ENCODE results near the gene EIF3I. TPM values are rescaled to one million over a fixed set of nuclear protein-coding genes. Genes with fewer than 3 reads are reported as not detected.

EIF3I gene
- total RNA-seq, 2 experiments from 2014 or later = 182 to 207 TPM

- Histone ChIP-seq H3K27ac (ENCODE audit: low read depth, low read length, poor library complexity, severe bottlenecking) (no peak overlapping the region), H2AFZ (ENCODE audit: low read length) (no peak overlapping the region), H3K36me3 (ENCODE audit: insufficient read depth, low read length) (peaks cover 16% of the 10 kb centered on the region), H3K79me2 (ENCODE audit: insufficient read depth, low read depth, low read length) (no peaks in the 10 kb centered on the region), H3K9me3 (ENCODE audit: low read length) (no peaks in the 10 kb centered on the region), H3K4me3 (ENCODE audit: low read depth, low read length, poor library complexity, severe bottlenecking) (no peak overlapping the region), H3K4me1 (ENCODE audit: insufficient read depth, low read length, poor library complexity, severe bottlenecking) (peaks cover 24% of the 10 kb centered on the region), H3K4me2 (ENCODE audit: low read length) (peak overlapping the region; percentile 32; the same call in 1 of the 2 replicates), H4K20me1 (ENCODE audit: insufficient read depth, low read length) (no peaks in the 10 kb centered on the region), H3K9me2 (ENCODE audit: insufficient read depth, low read length) (no peaks in the 10 kb centered on the region)
- DNase-seq (ENCODE audit: low spot score) = no peak
- BruUV-seq (replicated peaks) = TSS peak; percentile 13
- TF ChIP-seq EZH2phosphoT487 (IDR thresholded peaks at IDR 0.05; ENCODE audit: borderline replicate concordance, low read depth, low read length) = no peak
- TF ChIP-seq CTCF (conservative IDR thresholded peaks at IDR 0.05; ENCODE audit: low read length) = no peak
- POLR2A ChIA-PET = no interaction called here
- CTCF ChIA-PET (ENCODE audit: unreplicated experiment) = no interaction called here
- intact Hi-C loops (cut with micrococcal nuclease; ENCODE audit: unreplicated experiment) = no loop called here
Observed at GRCh38 chr1:32208469-32208868, 13.7 kb upstream of the EIF3I start.

GRCh38 chr1:32208891-32209328 lies 13.3 kb upstream of the EIF3I start, which contains the start of gene DCDC2B:
Gene DCDC2B (plus strand): TSS chr1:32209089. CDS start chr1:32209094, 5 bp downstream.
- Histone ChIP-seq H4K20me1 (ENCODE audit: insufficient read depth, low read length) (no peaks in the 10 kb centered on the region), H3K27ac (ENCODE audit: low read depth, low read length, poor library complexity, severe bottlenecking) (no peak within 1 kb of the TSS), H3K36me3 (ENCODE audit: insufficient read depth, low read length) (peaks cover 16% of the 10 kb centered on the region), H2AFZ (ENCODE audit: low read length) (no peak within 1 kb of the TSS), H3K4me1 (ENCODE audit: insufficient read depth, low read length, poor library complexity, severe bottlenecking) (peaks cover 24% of the 10 kb centered on the region), H3K4me3 (ENCODE audit: low read depth, low read length, poor library complexity, severe bottlenecking) (no peak within 1 kb of the TSS), H3K79me2 (ENCODE audit: insufficient read depth, low read depth, low read length) (no peaks in the 10 kb centered on the region), H3K4me2 (ENCODE audit: low read length) (peak within 1 kb of the TSS; percentile 32), H3K9me2 (ENCODE audit: insufficient read depth, low read length) (no peaks in the 10 kb centered on the region), H3K9me3 (ENCODE audit: low read length) (no peaks in the 10 kb centered on the region)
- CTCF ChIA-PET (ENCODE audit: unreplicated experiment) = interaction anchor here (0.6 kb wide), 1 partner anchor 42 kb away, joined by 3 read pairs; the partner anchor contains the start of gene LCK
- no peak for DNase-seq (ENCODE audit: low spot score)
- intact Hi-C loops (cut with micrococcal nuclease; ENCODE audit: unreplicated experiment) = no loop called here
- TF ChIP-seq EZH2phosphoT487 (IDR thresholded peaks at IDR 0.05; ENCODE audit: borderline replicate concordance, low read depth, low read length) = no peak
- no peak for TF ChIP-seq CTCF (conservative IDR thresholded peaks at IDR 0.05; ENCODE audit: low read length)
- POLR2A ChIA-PET = no interaction called here
- BruUV-seq (replicated peaks) = no TSS peak
